ENCODE measurements around the gene INKA1. TPM values are rescaled to one million over a fixed set of nuclear protein-coding genes. Genes with fewer than 3 reads are reported as not detected.

Gene INKA1
- total and polyA plus RNA-seq, 9 of the 15 experiments (the other 6 are each of a cell fraction or from before 2014, with no cell fraction given), result 0.55 to 13.9 (median 6.7) TPM

GRCh38 chr3:49802719-49803464, at the start of gene INKA1 (continued):
- TF ChIP-seq NCOR1 (IDR thresholded peaks at IDR 0.05) (no peak), USF2 (CRISPR knock-in tag; IDR thresholded peaks at IDR 0.05) (no peak), CC2D1A (IDR thresholded peaks at IDR 0.05) (no peak), HCFC1 (IDR thresholded peaks at IDR 0.05; ENCODE audit: low read depth, low read length) (peak; percentile 35; the same call in 1 of the 2 replicates), ZNF324 (CRISPR knock-in tag; IDR thresholded peaks at IDR 0.05) (no peak), MGA (IDR thresholded peaks at IDR 0.05) (no peak; the same call in 1 of the 2 replicates), HMGXB4 (CRISPR knock-in tag; IDR thresholded peaks at IDR 0.05) (0 out of 2 replicates have a peak, but pooled peaks have one; percentile 24), PHF8 (IDR thresholded peaks at IDR 0.05; ENCODE audit: borderline replicate concordance, low read length) (peak; percentile 71; the same call in 1 of the 2 replicates), ZNF395 (CRISPR knock-in tag; IDR thresholded peaks at IDR 0.05) (0 out of 2 replicates have a peak, but pooled peaks have one; percentile 56), DNMT1 (IDR thresholded peaks at IDR 0.05) (no peak), NFIC (IDR thresholded peaks at IDR 0.05) (peak; percentile 38; the same call in 1 of the 2 replicates), GATAD2B (IDR thresholded peaks at IDR 0.05; ENCODE audit: borderline replicate concordance) (no peak)

Data from K562 (cell line).